HEK293 (cell line): Measurements from ENCODE around the gene MPG.

Source experiments
- ELK4 ChIP-seq: IDR thresholded peaks from 2 replicates; pipeline ENCODE4 v1.6.1; 2011; ENCODE audit warnings: mild to moderate bottlenecking, low read depth, low read length, borderline replicate concordance
- HIC1 ChIP-seq: fragments of 450-650 bp; formaldehyde crosslinking; IDR thresholded peaks from 2 replicates; pipeline ENCODE4 v1.5.1; 2016; ENCODE audit warnings: missing biosample characterization, missing genetic modification characterization
- TCF7L2 ChIP-seq: IDR thresholded peaks from 2 replicates; pipeline ENCODE4 v1.6.1; 2011; ENCODE audit warnings: low read depth, mild to moderate bottlenecking, inconsistent platforms, low read length, moderate library complexity, borderline replicate concordance
- TSHZ1 ChIP-seq: fragments of 450-650 bp; formaldehyde crosslinking; IDR thresholded peaks from 2 replicates; pipeline ENCODE4 v1.5.1; 2016; ENCODE audit warnings: missing biosample characterization, missing genetic modification characterization, borderline replicate concordance
- ZBTB7A ChIP-seq: fragments of 450-650 bp; formaldehyde crosslinking; IDR thresholded peaks from 2 replicates; pipeline ENCODE4 v1.5.1; 2016; ENCODE audit warnings: low read depth, missing biosample characterization, missing genetic modification characterization
- ZBTB8A ChIP-seq: fragments of 450-650 bp; formaldehyde crosslinking; IDR thresholded peaks from 2 replicates; pipeline ENCODE4 v1.5.1; 2016; ENCODE audit warnings: missing biosample characterization, missing genetic modification characterization
- ZNF10 ChIP-seq: fragments of 450-650 bp; formaldehyde crosslinking; IDR thresholded peaks from 2 replicates; pipeline ENCODE4 v1.5.1; 2017; ENCODE audit warnings: missing biosample characterization, missing genetic modification characterization
- ZNF174 ChIP-seq: fragments of 450-650 bp; formaldehyde crosslinking; IDR thresholded peaks from 2 replicates; pipeline ENCODE4 v1.5.0; 2017; ENCODE audit warnings: missing biosample characterization, mild to moderate bottlenecking, missing genetic modification characterization
- ZNF211 ChIP-seq: fragments of 450-650 bp; formaldehyde crosslinking; IDR thresholded peaks from 2 replicates; pipeline ENCODE4 v1.5.1; 2016; ENCODE audit warnings: low read depth, missing biosample characterization, missing genetic modification characterization
- ZNF239 ChIP-seq: fragments of 450-650 bp; formaldehyde crosslinking; IDR thresholded peaks from 2 replicates; pipeline ENCODE4 v1.5.1; 2016; ENCODE audit warnings: missing biosample characterization, missing genetic modification characterization
- ZNF248 ChIP-seq: fragments of 450-650 bp; formaldehyde crosslinking; IDR thresholded peaks from 2 replicates; pipeline ENCODE4 v1.5.1; 2017; ENCODE audit warnings: missing biosample characterization, missing genetic modification characterization
- TF ChIP-seq, protein P1 (sequence below): fragments of 450-650 bp; formaldehyde crosslinking; IDR thresholded peaks from 2 replicates; pipeline ENCODE4 v1.5.1; 2016; ENCODE audit warnings: missing biosample characterization, missing genetic modification characterization
- TF ChIP-seq, protein P2 (sequence below): fragments of 450-650 bp; formaldehyde crosslinking; IDR thresholded peaks from 2 replicates; pipeline ENCODE4 v1.5.0; 2017; ENCODE audit warnings: missing biosample characterization, missing genetic modification characterization, borderline replicate concordance
- TF ChIP-seq, protein P3 (sequence below): fragments of 450-650 bp; formaldehyde crosslinking; IDR thresholded peaks from 2 replicates; pipeline ENCODE4 v1.5.1; 2016; ENCODE audit warnings: missing biosample characterization, missing genetic modification characterization

The MPG gene

GRCh38 chr16:101586-101985 lies 23.6 kb downstream of the MPG start (continued):
- no peak for TF ChIP-seq TSHZ1 (tag by site-specific recombination)
- no peak for TF ChIP-seq ZNF248 (tag by site-specific recombination)
- TF ChIP-seq HIC1: no peak
- no peak for TF ChIP-seq ELK4
- TF ChIP-seq, protein P1, sequence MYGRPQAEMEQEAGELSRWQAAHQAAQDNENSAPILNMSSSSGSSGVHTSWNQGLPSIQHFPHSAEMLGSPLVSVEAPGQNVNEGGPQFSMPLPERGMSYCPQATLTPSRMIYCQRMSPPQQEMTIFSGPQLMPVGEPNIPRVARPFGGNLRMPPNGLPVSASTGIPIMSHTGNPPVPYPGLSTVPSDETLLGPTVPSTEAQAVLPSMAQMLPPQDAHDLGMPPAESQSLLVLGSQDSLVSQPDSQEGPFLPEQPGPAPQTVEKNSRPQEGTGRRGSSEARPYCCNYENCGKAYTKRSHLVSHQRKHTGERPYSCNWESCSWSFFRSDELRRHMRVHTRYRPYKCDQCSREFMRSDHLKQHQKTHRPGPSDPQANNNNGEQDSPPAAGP (tag by site-specific recombination): no peak
- no peak for TF ChIP-seq ZNF10 (tag by site-specific recombination)
- TF ChIP-seq ZBTB7A: no peak
- no peak for TF ChIP-seq ZNF211 (tag by site-specific recombination)
- TF ChIP-seq ZNF239: no peak
- TF ChIP-seq, protein P2, sequence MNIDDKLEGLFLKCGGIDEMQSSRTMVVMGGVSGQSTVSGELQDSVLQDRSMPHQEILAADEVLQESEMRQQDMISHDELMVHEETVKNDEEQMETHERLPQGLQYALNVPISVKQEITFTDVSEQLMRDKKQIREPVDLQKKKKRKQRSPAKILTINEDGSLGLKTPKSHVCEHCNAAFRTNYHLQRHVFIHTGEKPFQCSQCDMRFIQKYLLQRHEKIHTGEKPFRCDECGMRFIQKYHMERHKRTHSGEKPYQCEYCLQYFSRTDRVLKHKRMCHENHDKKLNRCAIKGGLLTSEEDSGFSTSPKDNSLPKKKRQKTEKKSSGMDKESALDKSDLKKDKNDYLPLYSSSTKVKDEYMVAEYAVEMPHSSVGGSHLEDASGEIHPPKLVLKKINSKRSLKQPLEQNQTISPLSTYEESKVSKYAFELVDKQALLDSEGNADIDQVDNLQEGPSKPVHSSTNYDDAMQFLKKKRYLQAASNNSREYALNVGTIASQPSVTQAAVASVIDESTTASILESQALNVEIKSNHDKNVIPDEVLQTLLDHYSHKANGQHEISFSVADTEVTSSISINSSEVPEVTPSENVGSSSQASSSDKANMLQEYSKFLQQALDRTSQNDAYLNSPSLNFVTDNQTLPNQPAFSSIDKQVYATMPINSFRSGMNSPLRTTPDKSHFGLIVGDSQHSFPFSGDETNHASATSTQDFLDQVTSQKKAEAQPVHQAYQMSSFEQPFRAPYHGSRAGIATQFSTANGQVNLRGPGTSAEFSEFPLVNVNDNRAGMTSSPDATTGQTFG: no peak
- TF ChIP-seq TCF7L2: no peak
- TF ChIP-seq, protein P3, sequence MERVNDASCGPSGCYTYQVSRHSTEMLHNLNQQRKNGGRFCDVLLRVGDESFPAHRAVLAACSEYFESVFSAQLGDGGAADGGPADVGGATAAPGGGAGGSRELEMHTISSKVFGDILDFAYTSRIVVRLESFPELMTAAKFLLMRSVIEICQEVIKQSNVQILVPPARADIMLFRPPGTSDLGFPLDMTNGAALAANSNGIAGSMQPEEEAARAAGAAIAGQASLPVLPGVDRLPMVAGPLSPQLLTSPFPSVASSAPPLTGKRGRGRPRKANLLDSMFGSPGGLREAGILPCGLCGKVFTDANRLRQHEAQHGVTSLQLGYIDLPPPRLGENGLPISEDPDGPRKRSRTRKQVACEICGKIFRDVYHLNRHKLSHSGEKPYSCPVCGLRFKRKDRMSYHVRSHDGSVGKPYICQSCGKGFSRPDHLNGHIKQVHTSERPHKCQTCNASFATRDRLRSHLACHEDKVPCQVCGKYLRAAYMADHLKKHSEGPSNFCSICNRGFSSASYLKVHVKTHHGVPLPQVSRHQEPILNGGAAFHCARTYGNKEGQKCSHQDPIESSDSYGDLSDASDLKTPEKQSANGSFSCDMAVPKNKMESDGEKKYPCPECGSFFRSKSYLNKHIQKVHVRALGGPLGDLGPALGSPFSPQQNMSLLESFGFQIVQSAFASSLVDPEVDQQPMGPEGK (tag by site-specific recombination): no peak
- no peak for TF ChIP-seq ZBTB8A (tag by site-specific recombination)
- no peak for TF ChIP-seq ZNF174 (tag by site-specific recombination)
